Stimulated activated CD4-positive, alpha-beta T cell treated with anti-CD3 and anti-CD28 coated beads, TNF-alpha, amount 100 ng/mL, for 4 hours (primary cell): ENCODE data around the gene GLYATL1B.
"Not testable (repeated sequence)": the region's sequence is repeated elsewhere in the genome, so short reads cannot be mapped to it uniquely, and the experiment has no call there.

Source experiments
- DNase-seq, 3 experiments: peaks; one replicate each; pipeline ENCODE4 v3.0.0-alpha.2; 2020; ENCODE audit warnings: low read depth in 3 of 3

Gene GLYATL1B

DNA sequence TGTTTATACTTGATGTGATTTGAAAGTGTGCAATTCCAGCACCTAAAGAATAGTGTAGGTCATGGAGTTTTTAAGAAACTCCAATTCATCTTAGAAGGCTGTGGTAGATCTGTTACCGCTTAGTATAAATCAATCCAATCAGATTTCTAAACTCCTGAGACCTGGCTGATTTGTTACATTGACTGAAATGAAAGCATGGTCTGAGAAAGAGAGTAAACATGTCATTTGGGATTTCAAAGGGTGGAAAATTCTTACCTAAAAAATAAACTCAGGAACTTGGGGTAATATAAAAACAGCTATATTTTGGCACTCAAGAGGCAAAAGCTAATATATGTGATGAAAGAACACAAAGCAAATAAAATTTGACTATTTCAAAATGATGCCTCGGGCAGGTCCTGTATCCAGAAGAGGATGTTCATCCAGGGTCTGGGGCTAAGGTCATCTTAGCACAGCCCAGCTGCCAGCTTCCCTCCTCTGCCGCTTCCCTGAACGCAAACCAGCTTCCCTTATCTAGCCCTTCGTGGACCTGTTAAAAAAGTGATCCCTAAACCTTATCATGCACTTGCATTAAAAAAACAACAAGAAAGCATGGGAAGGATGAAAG is 10.0 kb downstream of the GLYATL1B start:
- DNase-seq: not testable (repeated sequence)

DNA sequence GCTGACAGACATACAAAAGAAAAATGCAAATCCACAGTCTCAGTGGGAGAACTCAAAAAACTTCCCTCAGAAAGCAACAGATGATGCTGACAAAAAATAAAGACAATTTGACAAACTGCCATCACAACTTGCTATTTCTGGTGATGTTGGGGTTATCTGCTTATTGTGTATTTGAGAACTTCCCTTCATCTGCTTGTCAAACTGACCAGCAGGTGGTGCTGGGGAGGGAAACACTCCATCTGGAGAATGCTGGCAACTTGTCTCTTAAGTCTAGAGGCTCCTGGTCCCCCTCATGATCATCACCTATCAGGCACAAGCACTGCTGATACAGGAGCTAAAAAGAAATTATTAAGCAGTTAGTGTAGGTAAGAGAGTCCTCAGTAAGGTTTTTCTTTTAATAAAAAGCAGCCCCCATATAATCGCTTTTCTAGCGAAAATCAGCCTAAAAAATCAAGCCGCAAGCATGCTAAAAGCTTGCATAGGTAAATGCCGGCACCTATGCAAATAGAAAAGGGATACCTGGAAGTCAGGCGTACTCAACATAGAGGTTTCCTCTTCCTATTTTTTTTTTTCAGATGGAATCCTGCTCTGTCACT is 11.1 kb downstream of the GLYATL1B start:
- DNase-seq: peak; percentile 42 to 43 (median 42)

DNA sequence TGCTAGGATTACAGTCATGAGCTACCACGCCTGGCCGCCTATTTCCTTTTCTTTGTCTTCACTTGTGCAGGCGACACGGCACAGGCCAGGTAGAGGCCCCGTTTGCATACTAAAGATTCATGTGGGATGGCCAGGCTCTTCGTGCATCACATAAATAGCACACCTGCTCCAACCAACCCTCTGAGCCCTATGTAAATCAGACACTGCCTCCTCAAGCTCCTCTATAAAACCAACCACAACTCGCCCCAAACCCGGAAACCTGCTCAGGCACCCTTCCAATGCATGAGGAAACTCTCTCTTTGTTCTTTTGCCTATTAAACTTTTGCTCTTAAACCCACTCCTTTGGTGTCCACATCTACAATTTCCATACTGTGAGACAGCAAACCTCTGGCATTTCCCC is 11.8 kb downstream of the GLYATL1B start:
- DNase-seq: not testable (repeated sequence)

DNA sequence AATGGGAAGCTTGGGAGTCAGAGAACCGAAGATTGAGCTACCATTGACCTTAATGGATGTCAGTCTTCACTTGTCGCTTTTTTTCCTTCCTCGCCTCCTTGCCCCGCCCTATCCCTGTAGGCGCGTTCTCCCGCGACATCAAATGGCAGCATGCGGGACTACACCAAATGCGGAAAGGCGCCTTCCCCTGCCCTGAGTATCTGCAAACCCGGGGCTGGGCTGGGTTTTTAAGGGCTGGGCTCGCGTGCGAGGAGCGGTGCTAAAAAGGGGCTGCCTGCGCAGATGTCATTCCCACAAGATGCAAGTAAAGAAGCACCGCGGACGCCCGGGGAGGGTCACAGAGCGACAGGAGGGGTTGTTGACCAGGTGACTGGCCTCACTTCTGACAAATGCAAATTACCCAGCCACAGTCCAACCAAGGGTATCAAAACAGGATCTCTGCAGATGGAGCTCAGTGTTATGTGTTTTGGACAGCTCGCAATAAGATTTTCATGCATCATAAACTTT is 16.2 kb downstream of the GLYATL1B start:
- peak in 2 of 3 experiments; percentile 9 to 18 for DNase-seq

DNA sequence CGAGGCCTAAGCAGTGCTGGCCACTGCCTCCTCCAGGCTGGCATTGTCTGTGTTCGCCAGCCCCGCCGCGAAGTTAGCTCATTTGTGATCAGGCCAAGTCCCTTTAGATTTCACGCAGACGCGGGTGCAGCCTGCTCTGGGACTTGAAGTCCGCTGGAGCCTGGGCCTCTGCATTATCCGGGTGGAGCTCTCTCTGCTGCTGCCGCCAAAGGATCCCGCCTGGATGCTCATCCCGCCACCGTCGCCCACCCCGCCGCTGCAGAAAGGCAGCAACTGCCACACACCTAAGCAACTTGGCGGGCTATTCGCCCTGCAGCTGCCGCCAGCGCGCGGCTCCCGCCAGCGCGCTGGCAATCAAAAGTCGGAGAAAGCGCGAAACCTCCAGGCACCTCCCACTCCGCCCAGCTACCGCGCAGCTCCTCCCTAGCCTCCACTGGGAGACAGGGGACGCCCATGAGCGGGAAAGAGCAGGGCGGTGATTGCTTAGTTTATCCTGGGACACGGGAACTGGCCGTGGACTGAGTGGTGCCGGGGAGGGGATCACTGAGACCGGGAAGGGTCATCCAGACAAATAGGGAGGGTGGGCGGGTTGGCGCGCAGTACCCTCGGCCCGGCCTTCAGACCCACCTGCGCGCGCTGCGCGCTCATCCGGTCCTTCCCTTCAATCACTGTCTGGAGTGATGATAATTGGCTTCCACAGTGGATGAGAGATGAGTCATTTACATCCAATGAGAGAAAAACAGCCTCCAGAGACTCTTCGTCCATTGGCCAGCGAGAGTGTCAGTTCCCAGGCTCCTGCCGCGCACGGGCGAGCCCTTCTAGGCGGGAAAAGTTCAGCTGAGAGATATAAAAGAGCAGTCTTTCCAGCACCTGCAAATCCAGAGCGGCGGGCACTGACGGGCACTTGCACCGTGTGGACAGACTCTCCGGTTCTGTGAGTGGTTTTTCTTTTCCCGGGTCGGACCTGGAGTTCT is 20.5 kb downstream of the GLYATL1B start, which contains the start of gene FAM111B:
TSS of gene FAM111B (plus strand) at position 875 of the 974 bp plus-strand sequence. CDS start 2,389 bp downstream, outside the sequence.
- peak in 2 of 3 experiments; percentile 7 to 15 for DNase-seq

DNA sequence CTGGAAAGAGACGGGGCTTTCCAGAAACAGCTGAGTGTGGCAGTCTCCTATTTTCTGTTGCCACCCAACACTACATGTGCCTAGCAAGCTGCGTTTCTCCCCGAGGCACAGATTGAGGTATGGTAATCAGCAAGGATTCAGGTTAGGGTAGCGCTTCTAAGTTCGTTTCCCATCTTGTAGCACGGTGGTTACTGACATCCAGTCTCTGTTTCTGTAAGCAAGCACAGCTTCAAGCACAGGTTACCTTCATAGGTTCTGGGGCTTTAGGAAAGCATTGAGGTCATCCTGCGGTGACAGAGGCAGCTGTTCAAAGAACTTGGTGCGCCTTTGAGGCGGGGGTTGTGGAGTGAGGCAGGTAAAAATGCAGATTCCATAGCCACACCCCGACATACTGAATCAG is 21.6 kb downstream of the GLYATL1B start:
- DNase-seq: not testable (repeated sequence)

DNA sequence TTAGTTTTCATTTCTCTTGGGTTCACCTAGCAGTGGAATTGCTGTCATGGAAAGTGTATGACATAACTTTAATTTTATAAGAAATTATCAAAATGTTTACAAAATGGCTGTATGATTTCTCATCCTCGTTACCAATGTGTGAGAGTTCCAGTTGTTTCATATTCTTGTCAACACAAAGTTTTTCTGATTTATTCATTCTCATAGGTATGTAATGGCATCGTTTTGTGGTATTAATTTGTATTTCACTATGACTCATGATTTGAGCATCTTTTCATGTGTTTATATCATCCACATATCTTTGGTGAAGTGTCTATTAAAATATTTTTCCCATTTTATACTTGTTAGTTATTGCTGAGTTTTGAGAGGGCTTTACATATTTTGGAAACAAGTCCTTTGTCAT is 26.4 kb downstream of the GLYATL1B start:
- no peak for DNase-seq

DNA sequence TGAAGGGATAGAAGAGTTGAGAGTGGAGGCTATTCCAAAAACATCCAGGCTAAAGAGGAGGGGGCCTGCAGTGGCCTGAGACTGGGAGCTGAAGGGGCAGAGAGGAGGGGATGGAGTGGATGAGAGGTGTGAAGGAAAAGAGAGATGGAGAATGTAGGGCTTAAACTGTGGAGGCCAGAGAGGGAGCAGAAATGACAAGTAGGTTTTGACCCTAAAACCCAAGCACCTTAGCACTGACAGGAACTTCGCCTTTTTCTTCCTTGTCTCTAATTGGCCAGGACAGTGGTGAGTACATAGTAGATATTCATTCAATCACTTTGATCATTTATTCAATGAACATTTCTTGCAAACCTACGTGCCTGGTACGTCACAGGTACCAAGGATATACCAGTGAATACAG is 28.2 kb downstream of the GLYATL1B start:
- no peak for DNase-seq

DNA sequence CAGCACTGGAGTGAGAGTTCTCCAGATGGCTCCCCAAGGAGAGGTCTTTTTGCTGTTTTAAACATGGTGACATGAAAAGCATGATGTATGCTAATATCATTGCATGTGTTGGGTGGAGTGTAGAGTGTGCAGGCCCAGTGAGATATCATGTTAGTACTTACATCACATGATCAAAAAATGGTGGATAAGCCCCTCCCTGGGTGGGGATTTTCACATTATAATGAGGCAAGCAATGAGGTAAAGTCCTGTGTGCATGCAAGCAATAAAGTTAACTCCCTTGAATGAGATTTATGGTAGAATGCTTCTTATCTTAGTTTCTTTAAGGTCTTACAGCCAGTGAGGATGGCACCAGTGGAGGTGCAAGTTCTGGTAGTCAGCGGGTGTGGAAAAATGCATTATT is 29.4 kb downstream of the GLYATL1B start:
- no peak for DNase-seq

DNA sequence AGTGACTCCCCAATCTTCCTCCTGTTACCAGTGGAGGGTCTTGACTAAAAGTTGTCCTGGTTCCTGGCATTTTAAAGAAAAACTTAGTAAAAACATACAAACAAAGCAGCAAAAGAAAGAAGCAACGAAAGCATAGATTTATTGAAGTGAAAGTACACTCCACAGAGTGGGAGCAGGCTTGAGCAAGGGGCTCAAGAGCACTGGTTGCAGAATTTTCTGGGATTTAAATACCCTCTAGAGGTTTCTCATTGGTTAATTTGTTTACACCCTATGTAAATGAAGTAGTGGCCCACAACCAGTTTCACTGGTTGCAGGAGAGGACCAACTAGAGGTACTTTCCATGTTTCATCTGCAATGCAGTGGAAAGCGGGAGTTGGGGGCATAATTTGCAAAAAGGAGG is 31.7 kb downstream of the GLYATL1B start:
- no peak for DNase-seq

DNA sequence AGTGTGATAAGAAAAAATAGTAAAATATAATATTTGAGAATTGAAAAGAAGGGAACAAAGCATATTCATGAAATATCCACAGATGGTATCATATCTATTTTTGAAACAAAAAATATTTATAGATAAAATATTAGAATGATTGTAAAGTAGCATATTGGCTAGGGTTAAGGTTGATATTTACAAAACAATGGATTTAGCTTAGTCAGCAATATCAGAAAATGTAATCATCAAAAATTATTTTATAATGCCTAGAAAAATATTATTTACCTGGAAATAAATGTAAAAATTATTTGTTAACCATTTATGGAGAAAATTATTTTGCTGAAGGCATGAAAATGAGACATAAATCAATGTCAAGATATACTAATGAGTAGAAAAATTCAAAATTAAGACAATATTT is 33.7 kb downstream of the GLYATL1B start:
- no peak for DNase-seq

DNA sequence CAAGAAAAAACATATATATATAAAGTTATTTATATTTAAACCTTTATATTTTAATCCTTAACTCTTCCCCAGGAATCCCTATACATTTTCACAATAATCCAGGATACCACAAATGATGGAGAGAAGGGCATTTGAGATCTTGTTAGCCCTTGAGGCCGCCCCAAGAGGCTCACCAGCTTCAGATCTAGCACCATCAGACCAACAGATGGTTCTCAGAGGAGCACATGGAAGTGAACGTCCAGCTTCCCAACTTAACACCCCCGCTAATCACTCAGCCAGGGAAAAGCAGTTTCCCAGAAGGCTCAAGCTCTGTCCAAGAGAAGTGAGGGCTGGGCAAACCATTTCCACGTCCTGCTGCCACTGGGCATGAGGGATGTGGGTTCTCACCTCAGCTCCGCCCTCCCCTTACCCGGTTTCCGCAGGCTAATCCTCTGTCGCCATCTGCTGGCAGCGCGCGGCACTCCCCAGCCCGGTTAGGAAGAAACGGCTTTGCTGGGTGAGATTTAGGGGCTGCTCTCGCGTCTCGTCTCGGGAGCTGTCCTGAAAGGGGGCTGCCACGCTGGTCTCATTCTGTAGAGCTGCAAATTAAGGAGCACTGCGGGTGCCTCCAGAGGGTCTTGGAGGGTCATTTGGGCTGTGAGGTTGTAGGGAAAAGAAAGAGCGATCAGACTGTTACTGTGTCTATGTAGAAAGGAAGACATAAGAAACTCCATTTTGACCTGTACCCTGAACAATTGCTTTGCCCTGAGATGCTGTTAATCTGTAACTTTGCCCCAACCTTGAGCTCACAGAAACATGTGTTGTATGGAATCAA is 49.7 kb downstream of the GLYATL1B start:
- DNase-seq: peak; percentile 74 to 81 (median 79)

DNA sequence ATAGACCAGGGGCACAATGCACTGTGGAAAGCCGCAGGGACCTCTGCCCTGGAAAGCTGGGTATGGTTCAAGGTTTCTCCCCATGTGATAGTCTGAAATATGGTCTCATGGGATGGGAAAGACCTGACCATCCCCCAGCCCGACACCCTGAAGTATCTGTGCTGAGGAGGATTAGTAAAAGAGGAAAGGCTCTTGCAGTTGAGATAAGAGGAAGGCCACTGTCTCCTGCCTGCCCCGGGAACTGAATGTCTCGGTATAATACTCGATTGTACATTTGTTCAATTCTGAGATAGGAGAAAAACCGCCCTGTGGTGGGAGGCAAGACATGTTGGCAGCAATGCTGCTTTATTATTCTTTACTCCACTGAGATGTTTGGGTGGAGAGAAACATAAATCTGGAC is 50.4 kb downstream of the GLYATL1B start:
- not testable (repeated sequence) for DNase-seq

DNA sequence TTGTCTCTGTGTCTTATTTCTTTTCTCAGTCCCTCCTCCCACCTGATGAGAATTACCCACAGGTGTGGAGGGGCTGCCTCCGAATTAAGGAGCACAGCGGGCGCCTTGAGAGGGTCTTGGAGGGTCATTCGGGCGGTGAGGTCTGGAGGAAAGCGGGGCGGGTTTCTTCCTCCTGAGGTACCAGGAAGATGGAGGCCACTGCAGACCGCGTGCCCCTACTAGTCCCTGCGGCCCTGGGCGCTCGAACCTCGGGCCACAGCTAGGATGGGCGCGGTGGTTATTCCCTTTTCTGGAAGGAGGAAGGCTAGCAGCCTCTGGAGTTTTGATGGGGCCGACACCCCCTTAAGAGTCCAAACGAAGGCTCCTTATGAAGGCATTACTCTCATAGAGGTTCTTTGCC is 51.1 kb downstream of the GLYATL1B start:
- DNase-seq: no peak

DNA sequence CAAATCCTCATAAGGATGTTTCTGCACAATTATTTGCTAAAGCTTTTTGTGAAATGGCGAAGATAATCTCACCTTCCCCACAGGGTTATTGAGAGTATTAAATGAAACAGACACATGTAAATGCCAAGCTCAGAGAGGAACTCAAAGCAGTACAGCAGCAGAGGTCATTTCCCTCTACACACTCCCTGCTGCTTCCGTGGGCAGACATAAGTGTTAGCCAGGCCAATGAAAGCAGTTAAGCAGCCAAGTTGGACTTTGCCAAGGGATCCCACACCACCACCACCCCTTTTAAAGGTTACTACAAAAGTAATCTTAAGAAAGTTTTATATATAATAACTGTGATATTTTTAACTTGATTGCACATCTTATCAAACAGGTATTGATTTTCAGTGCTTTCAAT is 52.5 kb downstream of the GLYATL1B start:
- DNase-seq: no peak

DNA sequence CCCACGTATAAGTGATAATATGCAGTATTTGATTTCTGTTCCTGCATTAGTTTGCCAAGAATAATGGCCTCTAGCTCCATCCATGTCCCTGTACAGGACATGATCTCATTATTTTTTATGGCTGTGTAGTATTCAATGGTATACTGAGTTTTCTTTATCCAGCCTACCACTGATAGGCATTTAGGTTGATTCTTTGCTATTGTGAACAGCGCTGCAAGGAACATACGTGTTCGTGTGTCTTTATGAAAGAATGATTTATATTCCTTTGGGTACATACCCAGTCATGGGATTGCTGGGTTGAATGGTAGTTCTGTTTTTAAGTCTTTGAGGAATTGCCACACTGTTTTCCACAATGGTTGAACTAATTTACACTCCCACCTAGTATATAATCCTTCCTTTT is 55.1 kb downstream of the GLYATL1B start:
- DNase-seq: no peak

DNA sequence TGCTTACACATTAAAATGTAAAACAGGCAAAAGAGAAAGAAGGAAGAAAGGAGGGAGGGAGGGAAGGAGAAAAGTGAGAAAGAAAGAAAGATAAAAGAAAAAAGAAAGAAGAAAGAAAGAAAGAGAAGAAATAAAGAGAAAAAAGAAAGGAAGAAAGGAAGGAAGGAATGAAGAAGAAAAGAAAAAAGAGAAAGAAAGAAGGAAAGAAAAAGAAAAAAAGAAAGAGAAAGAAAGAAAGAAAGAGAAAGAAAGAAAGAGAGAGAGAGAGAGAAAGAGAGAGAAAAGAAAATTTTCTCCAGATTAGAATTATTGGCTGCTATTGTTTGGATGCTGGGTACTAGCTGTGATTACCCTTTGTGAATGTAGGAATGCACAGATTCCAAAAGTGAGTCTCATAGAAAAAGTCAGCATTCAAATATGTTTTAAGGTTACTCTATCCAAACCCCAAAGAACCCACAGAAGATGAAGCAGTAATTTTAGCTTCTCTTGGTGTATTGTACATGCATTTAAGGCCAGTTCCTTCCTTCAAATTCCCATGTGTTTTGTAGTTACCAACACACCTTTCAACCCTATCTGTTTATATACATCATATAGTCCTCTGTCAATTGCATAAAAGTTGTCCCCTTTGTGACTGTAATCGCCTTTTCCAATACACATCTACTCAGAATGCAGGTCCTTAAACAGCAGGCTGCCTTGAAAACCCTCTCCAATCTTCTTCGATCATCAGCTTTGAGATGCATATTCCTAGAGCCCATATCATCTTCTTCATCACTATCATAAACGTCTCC is 55.8 kb downstream of the GLYATL1B start:
- DNase-seq: no peak

DNA sequence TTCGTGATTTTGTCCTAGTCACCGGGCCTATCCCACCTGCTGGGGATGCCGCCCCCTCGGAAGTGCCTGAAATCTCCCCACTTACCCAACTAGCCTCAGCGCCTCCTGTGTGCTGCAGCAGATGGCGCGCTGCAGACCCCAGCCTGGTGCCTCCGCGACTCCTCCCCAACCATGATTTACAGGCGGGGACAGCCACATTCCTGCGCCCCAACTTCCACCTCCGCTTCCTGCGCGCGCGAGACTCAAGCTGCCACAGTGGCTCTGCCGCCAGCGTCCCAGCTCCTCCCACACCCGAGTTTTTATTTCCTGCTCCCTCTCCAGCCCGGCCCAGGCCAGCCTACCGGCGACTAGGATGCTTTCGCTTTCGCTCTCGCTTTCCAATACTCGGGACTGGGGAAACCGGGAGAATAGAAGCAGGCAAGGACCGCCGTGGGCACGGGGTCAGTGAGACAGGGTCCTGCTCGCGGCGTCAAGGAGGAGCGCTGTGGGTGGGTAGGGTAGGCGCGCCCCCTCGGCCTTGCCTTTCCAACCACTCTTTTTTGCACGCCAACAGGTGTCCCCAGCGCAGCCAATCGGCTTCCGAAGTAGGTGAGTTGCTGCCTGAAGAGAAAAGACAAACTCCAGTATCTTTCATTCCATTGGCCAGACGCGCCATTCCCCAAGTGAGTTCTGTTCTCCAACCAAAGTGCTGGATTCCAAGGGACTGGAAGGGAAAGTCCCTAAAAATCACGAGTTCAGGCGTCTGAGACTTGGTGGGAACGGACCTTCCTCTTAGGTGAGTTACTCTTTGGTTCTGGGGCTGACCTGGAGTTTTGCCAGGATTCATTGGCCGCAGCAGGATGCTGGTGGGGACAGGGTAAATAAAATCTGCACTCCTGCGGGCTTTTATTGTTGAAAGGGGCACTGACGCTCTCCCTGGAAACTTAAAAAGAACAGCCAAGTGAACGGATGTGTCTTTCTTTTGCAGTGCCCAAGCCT is 56.7 kb downstream of the GLYATL1B start, which contains the start of gene FAM111A:
TSS of gene FAM111A (plus strand) at position 327 of the 978 bp plus-strand sequence. CDS start 6,017 bp downstream, outside the sequence.
- DNase-seq: peak; percentile 57 to 71 (median 70)

DNA sequence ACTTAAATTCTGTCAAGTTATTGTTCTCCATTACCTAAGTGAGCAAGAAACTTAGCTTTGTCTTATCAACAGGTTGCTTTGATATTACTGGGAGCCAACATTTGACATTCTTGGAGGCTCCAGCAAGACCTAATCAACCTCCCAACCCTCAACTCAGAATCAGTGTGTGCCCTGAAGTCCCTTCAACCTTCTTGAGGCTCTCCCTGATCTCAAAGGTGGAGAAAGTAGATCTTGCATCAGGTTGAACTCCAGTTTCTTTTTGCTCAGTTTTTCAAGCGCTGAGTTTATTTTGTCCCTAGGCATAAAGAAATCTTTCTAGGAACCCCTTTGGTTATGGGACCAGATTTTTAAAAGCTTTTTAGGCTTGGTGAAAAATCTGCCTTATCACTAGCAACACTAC is 58.0 kb downstream of the GLYATL1B start:
- no peak for DNase-seq
